Stimulated activated CD4-positive, alpha-beta T cell treated with anti-CD3 and anti-CD28 coated beads, Interleukin-4, amount 100 ng/mL, for 24 hours (primary cell): ENCODE measurements around the gene CGREF1.
A peak's percentile ranks its signal among the peaks of the same experiment; 100 is the strongest.
"Not testable (repeated sequence)": the region's sequence is repeated elsewhere in the genome, so short reads cannot be mapped to it uniquely, and the experiment has no call there.

Experiments
- DNase-seq: peaks from one replicate; pipeline ENCODE4 v3.0.0-alpha.2; 2020

CGREF1 gene

DNA sequence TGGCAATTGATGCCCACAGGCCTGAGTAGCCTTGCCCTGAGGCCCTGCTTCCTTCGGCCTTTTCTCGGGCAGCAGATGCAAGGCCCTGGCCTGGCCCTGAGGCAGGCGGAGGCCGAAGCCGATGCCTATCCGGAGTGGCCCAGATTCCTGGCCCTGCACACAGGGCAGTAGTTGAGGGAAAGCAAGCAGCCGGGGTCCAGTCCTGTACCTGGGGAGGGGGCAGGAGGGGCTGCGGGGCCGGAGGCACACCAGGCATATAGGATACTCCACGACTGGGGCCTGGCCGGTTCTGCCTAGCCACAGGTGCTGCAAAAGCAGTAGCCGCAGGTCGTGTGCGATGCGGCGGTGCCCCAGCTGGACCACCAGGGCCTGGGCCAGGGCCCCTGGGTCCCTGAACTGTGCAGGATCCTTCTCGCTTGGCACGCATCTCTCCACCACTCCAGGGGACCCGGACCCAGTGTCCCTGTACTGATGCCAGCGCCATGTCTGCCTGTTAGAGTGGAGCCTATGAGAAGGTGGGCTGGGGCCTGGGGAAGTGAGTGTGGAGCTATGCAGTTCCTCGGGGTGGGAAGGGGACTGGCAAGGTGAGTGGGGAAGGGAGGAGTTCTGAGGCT, 18.5 kb upstream of the CGREF1 start:
- DNase-seq, result no peak

DNA sequence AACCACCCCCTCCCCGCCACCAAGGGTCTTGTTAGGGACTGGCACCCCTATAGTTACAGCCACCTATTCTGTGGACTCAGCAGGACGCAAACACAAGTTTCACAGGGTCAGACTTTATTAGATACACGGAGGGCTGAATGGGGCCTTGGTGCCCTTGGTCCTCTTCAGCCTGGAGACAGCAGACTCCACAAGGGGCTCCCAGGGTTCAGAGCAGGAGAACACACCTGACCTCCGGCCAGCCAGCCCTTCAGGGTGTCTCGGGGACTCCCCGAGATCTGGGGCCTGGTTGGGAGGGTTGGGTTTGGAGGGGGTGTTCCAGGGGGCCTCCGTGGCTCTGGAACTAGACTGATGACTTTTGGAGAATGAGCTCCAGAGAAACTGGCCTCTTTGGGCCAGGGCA, 17.8 kb upstream of the CGREF1 start:
- no peak for DNase-seq

DNA sequence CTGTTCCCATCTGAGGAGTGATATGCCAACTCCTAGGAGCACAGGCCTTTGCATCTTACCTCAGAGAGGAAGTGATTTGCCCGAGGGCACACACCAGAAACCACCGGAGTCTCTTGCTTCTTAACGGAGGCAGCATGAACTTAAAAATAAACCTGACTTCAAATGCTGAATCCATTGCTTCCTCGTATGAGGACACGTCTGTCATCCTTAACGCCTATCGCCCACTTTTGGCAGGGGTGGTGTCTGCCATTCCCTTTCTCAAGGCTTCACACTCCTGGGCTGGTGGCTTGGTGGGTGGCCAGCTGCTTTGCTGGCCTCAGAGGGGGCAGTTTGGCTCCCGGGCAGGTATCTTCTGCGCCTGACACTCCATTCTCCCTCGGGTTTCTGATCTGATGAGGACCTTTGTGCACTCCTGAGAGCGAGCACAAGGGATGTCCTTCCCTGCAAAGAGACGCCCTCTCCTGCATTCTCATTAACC, 16.6 kb upstream of the CGREF1 start:
- DNase-seq, result no peak

DNA sequence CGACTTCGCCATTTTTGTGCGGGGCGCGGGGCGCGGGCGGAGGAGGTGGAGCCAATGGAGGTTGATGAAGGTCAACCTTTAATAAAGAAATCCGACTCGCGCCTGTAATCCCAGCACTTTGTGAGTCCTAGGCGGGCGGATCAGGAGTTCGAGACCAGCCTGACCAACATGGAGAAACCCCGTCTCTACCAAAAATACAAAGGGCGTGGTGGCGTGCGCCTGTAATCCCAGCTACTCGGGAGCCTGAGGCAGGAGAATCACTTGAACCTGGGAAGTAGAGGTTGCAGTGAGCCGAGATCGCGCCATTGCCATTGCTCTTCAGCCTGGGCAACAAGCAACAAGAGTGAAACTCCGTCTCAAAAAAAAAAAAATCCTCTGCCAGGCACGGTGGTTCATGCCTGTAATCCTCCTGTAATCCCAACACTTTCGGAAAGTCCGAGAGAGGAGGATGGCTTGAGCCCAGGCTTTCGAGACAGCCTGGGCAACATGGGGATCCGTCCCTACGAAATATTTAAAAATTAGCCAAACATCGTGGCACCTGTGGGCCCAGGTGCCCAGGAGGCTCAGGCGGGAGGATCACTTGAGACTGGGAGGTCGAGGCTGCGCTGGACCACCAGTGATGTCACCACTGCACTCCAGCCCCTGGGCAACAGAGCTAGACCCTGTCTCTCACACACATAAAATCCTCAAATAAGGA, 16.0 kb upstream of the CGREF1 start:
- no peak for DNase-seq

DNA sequence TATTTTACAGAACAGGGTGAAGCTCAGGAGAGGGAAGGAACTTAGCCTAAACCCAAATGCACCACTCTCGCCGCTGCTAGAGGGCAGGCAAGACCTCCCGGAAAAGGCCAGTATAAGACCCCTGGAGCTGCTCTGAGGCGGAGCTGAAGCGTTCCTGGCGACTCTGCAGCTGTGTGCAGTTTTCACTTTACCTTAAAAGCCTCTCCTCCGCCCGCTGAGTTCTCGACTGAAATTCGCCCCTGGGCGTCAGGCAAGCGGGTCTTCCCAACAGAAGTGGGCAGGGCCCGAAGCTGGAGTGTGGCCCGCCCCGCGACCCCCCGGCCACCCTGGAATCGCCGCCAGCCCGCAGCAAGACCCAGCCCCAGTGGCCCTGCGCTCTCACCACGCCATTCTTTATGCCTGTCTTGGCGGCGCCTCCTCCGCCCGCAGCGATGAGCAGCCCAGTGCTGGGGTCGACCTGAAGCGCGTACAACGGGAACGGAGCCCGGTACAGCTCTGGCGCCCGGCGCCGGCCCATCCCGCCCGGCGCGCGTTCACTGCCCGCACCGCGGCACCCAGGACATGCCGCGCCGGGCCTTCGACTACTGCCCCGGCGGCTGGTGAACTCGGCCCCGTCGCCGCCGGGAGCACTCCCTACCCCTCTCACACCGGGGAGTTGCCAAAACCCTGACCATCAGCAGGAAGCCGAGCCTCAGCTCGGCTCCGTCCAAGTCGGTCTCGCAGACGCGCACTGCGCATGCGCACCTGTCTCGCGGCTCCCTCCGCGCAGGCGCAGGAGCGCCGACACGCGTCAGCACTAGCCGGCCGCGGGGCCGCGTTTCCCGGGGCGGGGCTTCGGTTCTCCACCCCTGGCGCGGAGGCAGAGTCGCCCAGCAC, 15.2 kb upstream of the CGREF1 start, which contains the start of gene PREB:
Gene PREB (minus strand): TSS at position 732 of the 876 bp plus-strand sequence. CDS start 215 bp downstream, at position 517.
- DNase-seq, result peak; percentile 98

DNA sequence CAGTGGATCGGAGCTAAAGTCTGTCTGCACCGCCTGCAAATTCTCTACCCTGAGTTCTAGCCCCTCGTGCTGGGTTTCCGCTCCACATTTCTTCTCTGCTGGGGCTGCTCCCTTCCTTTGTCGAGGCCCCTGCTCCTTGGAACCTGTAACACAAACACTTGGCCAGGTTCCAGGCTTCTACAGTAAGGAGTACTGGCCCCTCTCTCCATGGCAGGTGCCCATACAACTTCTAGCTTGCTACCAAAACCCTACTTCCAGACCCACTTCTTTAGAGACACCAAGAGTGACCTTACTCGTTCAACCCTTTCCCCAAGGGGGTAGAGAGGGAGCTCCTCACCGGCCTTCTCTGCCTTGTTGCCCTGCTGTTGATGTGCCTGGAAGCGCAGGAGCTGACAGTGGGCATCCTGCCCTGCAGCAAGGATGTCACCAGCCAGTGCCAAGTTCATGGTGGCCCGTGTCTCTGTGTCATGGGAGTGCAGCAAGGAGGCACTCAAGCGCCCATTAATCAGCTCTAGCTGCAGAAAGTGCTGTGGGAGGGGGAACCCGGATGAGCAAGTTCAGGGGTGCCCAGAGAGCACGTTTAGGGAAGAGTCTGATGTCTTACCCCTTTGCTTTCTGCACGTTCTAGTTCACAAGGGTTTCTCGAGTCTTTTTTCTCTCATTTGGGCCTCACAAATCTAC, 14.4 kb upstream of the CGREF1 start:
- DNase-seq, result peak; percentile 41

DNA sequence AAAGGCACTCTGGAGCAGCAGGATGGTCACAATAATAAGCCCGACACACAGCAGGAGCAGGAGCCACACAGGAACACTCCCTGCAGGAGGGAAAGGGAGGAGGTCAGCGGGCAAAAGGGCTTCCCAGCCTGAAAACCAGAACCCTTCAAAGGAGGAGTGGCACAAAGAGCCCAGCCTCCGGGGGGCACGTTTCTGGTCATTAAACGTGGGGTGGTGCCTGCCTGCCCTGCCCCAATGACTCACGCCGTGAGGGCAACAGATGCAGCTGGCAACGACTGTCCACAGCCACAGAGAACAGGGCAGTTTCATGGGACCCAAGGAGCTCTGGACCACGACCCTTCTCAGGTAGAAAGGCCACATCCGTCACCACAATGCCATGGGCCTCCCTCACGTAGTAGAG, 12.5 kb upstream of the CGREF1 start:
- no peak for DNase-seq

DNA sequence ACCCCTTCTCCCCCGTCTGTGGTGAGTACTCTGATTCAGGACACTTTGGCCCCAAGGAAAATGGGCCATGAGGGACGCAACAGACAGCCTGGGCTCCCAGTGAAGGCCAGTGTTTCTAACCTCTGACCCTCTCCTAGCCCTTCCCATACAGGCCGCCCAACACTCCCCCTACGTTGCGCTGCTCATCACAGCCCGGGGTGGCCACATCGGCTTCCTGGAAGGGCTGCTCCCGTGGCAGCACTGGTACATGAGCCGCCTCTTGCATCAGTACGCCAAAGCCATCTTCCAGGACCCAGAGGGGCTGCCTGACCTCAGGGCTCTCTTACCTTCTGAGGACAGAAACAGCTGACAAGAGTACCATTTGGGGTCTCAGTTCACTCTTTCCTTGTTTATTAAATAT, 11.5 kb upstream of the CGREF1 start:
- no peak for DNase-seq

DNA sequence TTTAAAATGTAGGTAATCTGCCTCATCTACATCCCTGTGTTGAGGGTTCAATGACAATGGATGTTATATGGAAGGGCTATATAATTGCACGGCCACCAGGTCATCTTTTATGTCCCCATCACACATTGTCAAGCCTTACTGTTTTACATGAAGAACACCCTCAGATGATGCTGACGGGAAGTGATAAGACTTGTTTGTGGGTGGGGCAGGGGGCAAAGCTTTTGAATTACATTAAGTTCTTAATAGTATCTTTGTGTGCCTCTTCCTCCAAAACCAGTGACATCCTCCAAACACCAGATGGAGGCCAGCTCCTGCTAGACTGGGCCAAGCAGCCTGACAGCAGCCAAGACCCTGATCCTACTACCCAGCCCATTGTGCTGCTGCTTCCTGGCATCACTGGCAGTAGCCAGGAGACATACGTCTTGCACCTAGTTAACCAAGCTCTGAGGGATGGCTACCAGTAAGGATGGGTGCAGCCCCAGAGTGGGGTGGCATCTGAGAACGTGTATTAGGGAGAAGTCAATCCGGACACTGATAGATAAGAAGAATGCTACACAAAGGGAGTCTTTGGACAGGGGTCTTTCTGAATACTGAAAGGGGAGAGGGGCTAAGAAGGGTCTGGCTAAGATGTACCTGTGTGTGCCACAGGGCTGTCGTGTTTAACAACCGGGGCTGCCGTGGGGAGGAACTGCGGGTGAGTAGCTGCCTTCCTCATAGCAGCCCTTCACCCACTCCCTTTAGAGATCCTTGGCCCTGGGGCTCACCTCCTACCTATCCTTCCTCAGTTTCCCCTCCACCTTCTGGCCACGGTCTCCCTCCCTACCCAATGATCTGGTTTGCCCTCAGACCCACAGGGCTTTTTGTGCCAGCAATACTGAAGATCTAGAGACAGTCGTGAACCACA, 10.0 kb upstream of the CGREF1 start:
- DNase-seq, result no peak

DNA sequence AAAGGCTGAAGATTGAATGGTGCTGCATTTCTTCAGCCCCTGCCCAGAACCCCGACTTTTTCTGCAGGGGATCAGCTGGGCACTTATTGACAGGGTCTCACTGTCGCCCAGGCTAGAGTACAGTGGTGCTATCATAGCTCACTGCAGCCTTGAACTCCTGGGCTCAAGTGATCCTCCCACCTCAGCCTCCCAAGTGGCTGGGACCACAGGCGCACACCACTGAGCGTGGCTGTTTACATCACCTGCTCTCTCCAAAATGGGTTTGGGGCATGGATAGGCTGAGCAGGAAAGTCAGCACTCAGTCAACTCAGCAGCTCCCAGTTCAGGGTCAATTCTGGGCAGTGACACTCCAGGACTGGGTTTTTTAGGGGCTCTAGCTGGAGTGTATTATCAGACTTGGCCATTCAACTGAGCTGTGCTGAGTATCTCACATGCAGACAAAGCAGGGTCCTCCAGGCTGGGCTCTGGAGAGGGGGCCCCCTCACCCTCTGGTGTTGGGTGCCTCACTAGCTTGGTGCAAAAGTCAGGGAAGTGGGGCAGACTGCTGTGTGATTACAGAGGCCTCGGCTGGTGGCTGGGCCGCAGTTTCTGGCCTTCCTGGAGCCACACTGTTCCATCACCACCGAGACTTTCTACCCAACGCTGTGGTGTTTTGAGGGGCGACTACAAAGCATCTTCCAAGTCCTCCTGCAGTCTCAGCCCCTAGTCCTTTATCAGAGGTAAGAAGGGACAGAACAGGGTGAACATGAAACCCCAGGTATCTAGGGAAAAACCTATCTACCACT, 9.1 kb upstream of the CGREF1 start:
- DNase-seq, result no peak

DNA sequence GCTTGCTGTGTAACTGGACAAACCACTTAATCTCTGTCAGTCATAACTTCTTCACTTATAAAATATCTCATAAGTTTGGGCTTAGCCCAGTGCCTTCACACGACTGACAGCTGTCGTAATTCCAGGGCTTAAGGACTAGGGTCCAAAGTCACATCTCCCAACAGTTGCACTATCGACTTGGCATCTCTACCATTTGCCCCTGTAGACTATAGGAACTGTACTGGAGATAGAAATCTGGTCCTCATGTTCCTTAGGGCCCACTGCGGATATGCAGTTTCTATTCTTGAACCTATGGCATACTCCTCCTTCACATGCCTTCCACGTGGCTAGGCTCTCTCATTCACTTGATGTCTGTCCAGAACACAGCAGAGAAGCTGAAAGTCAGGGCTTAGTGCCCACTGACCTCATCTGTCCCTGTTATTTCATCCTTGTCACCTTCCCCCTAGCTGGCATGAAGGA, 7.4 kb upstream of the CGREF1 start:
- DNase-seq, result no peak

DNA sequence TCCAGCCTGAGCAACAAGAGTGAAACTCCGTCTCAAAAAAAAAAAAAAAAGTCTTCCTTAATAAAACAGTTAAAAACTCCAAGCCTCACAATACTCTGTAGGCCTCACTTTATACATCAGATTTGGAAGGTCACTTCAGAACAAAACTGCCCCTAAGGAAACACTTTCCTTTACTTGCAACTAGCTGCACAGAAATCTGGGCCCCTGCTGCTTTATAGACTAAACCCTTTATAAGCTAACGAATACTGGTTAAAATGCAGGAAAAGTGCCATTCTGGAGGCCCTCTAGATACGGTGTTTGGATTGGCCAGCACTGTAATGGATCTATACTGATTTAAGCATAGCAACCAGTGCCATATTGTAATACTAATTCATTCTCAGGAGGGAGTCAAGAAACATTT, 6.2 kb upstream of the CGREF1 start:
- no peak for DNase-seq

DNA sequence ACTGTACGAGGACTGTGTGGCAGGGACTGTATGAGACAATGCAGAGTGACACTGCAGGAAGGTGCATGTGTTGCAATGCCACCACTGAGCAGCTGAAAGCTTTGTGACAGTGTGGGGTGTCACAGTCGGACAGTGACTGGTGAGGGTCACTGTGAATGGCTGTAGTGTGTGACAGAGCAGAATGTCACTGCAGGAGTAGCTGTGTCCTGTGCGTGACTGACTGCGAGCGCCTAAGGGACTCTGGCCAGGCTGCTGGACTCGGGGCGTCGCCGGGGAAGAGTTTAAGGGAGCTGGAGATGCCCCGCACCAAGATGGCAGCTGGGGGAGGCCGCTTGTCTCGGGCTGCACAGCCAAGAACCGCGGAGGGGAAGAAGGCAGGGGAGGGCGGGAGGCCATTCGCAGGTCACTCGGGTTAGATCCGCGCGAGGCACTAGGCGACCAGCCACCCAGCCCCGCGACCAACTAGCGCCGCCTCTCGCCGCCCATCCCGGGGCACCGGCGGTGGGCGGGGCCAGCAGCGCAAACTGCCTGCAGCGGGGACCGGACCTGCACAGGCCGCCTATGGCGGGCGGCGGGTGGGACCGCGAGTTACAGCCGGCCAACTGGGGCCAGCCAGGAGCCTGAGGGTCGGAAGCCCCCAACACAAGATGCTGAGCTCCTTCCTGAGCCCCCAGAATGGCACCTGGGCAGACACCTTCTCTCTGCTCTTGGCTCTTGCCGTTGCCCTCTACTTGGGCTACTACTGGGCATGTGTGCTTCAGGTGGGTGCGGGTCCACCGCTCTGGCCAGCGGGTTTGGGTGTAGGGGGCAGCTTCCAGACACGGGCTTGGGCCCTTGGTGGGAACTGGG, 4.6 kb upstream of the CGREF1 start, which contains the start of gene ABHD1:
Gene ABHD1 (plus strand): TSS at position 514 of the 849 bp plus-strand sequence. CDS start 134 bp downstream, at position 648.
- DNase-seq, result peak; percentile 61

DNA sequence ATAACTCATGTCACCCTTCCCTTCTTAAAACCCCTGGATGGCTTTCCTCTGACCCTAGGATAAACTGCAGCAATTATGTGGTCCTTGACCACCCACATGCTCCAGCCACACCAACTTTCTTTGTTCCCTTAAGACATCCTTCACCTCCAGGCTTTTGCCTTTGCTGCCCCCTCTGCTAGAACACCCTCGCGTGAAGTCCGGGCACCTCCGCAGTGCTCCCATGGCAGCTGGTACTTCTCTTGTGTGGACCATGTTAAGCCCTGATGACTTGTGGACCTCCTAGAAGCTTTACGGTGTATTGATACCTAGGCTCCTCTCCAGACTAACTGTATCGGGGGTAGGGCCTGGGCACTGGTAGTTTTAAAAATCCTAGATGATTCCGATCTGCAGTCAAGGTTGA, 3.9 kb upstream of the CGREF1 start:
- DNase-seq, result no peak

DNA sequence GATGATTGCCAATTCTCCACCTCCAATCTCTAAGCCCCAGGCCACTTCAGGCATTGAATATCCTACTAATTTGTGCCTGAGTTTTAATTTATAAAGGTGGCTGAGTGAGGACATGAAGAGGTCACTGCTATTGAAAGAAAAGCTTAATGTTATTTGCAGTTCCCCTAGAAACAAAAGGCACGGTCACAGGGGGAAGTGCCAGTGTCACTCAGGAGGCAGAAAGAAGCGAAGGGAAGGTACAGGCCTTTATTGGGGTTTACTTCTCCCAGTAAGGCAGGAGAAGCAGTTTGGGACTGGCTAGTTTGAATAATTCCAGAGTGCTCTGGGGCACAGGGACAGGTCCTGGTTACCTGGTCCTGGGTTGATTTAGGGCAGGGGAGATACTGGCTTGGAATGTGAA, 3.0 kb upstream of the CGREF1 start:
- no peak for DNase-seq

DNA sequence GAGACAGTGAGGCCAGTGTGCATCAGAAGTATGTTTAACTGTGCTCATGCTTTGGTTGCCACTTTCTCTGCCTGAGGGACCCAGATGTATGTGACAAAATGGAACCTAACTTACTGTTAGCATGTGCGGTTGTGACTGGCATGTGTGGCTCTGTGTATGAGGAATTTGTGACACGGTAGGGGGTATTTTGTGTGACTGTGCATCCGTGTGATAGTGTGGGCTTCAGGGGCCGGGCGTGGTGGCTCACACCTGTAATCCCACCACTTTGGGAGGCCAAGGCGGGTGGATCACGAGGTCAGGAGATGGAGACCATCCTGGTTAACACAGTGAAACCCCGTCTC, 372 bp upstream of the CGREF1 start:
- DNase-seq, result not testable (repeated sequence)

DNA sequence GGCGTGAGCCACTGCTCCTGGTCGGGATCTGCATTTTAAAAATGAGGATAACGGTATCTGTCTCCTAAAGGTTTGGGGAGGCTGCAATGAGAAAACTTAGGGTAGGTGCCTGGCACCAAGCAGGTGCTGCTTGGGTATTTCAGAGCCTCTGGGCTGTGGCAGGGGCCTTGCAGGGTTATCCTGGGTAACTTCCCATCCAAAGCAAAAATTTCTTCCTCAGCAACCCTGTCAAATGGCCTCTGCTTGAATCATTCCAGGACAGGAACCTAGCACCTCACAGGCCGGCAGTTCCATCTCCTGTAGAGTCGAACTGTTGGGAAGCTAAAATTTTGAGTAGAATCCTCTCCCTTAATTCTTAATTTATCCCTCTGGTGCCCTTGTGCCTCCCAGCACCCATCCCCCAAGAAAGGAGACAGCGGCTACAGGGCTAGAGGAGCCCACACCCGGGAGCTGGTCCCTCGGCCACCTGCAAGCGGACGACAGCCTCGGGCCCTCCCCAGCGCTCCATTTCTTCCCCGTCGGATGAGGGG, 868 bp downstream of the CGREF1 start:
- no peak for DNase-seq

DNA sequence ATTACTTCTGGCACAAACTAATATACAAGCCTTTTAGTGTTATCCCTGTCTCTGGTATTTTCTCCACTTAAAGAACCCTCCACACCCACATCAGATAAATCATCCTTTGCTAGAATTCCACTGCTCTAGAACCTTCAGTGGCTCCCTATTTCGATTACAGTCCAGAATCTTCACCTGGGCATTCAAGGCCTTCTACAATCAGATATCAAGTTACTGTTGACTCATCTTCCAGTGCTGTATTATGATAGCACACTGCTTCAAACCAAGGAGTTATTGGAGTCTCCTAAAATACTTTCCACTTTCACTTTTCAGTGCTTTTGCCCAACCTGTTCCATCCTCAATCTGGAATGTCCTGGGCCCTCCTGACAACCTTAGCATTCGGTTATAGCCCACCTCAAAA, 3.4 kb downstream of the CGREF1 start:
- no peak for DNase-seq

DNA sequence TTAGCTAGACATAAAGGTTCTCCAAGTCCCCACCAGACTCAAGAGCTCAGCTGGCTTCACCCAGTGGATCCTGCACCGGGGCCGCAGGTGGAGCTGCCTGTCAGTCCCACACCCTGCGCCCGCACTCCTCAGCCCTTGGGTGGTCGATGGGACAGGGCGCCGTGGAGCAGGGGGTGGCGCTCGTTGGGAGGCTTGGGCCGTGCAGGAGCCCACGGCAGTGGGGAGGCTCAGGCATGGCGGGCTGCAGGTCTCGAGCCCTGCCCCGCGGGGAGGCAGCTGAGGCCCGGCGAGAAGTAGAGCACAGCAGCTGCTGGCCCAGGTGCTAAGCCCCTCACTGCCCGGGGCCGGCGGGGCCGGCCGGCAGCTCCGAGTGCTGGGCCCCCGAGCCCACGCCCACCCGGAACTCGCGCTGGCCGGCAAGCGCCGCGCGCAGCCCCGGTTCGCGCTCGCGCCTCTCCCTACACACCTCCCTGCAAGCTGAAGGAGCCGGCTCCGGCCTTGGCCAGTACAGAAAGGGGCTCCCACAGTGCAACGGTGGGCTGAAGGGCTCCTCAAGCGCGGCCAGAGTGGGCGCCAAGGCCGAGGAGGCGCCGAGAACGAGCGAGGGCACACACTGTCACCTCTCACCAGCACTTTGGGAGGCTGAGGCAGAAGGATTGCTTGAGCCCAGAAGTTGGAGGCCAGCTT, 7.4 kb downstream of the CGREF1 start:
- not testable (repeated sequence) for DNase-seq
